WTC11 (cell line): ENCODE results near the gene FIGNL2.

Source experiments
- E2F1 ChIP-seq: sonication (generic); formaldehyde crosslinking; IDR thresholded peaks from 2 replicates; pipeline ENCODE4 v1.8.0; 2022; ENCODE audit warnings: mild to moderate bottlenecking, missing genetic modification reagents
- ZNF232 ChIP-seq: sonication (generic); formaldehyde crosslinking; IDR thresholded peaks from 2 replicates; pipeline ENCODE4 v1.8.0; 2022; ENCODE audit warnings: mild to moderate bottlenecking, missing genetic modification reagents

- TF ChIP-seq E2F1 (no peak), ZNF232 (no peak)
These were observed 25.6 kb downstream of the FIGNL2 start for GRCh38 chr12:51822956-51823355.
